Progenitor cell of endocrine pancreas (in vitro differentiated cells): ENCODE results near the gene SND1. TPM values are rescaled to one million over a fixed set of nuclear protein-coding genes. Genes with fewer than 3 reads are reported as not detected.

Source experiments
- DNase-seq: peaks from one replicate; pipeline ENCODE4 v3.0.0; 2021; ENCODE audit warnings: low spot score; ENCODE audit not compliant: unreplicated experiment
- H3K27ac Mint-ChIP-seq: 2 replicates; pipeline ENCODE4 v1.8.0; 2021; ENCODE audit warnings: mild to moderate bottlenecking, moderate library complexity, mixed read lengths
- H3K27me3 Mint-ChIP-seq: 2 replicates; pipeline ENCODE4 v1.8.0; 2021; ENCODE audit warnings: mixed read lengths
- H3K36me3 Mint-ChIP-seq: 2 replicates; pipeline ENCODE4 v1.8.0; 2022; ENCODE audit warnings: mixed read lengths; ENCODE audit not compliant: insufficient read depth
- H3K4me1 Mint-ChIP-seq: 2 replicates; pipeline ENCODE4 v1.8.0; 2021; ENCODE audit warnings: low read depth, mixed read lengths
- H3K4me3 Mint-ChIP-seq: 2 replicates; pipeline ENCODE4 v1.8.0; 2021; ENCODE audit warnings: low read depth, mild to moderate bottlenecking, moderate library complexity, mixed read lengths
- H3K9me3 Mint-ChIP-seq: 2 replicates; pipeline ENCODE4 v1.8.0; 2021; ENCODE audit warnings: low read depth, mixed read lengths
- CTCF ChIP-seq: fragments of 200-600 bp; sonication (generic); IDR thresholded peaks from one replicate; pipeline ENCODE4 v1.5.0; 2021; ENCODE audit warnings: antibody characterized with exemption, mild to moderate bottlenecking; ENCODE audit not compliant: unreplicated experiment
- total RNA-seq: library from RNA; stranded (reverse); gene quantifications from 2 replicates; pipeline ENCODE4 v1.2.1, GENCODE V29; 2021

SND1 gene
- total RNA-seq, 1 donor from 2014 or later, result 213 TPM

- Mint-ChIP-seq H3K27me3 (peaks cover 19% of the 10 kb centered on the region), H3K4me3 (no peak overlapping the region), H3K27ac (no peak overlapping the region), H3K4me1 (no peaks in the 10 kb centered on the region), H3K36me3 (peaks cover 9% of the 10 kb centered on the region), H3K9me3 (no peaks in the 10 kb centered on the region)
- DNase-seq, result no peak
- no peak for TF ChIP-seq CTCF
These were observed 445.3 kb downstream of the SND1 start for GRCh38 chr7:128097211-128097731.

- Mint-ChIP-seq H3K36me3 (peaks cover 8% of the 10 kb centered on the region), H3K27ac (no peak overlapping the region), H3K9me3 (no peaks in the 10 kb centered on the region), H3K27me3 (peaks cover 30% of the 10 kb centered on the region), H3K4me1 (no peaks in the 10 kb centered on the region), H3K4me3 (no peak overlapping the region)
- TF ChIP-seq CTCF, result no peak
- no peak for DNase-seq
These were observed 446.6 kb downstream of the SND1 start for GRCh38 chr7:128098629-128099028.

- TF ChIP-seq CTCF, result no peak
- Mint-ChIP-seq H3K27me3 (peaks cover 33% of the 10 kb centered on the region), H3K9me3 (no peaks in the 10 kb centered on the region), H3K27ac (peak overlapping the region; percentile 7), H3K4me1 (no peaks in the 10 kb centered on the region), H3K36me3 (peaks cover 8% of the 10 kb centered on the region), H3K4me3 (no peak overlapping the region)
- DNase-seq, result no peak
These were observed 447.2 kb downstream of the SND1 start for GRCh38 chr7:128099204-128099671.

- DNase-seq, result no peak
- H3K4me1 Mint-ChIP-seq, result peaks cover 3% of the 10 kb centered on the region
- H3K27ac Mint-ChIP-seq, result no peak overlapping the region
- no peak overlapping the region for H3K4me3 Mint-ChIP-seq
- no peaks in the 10 kb centered on the region for H3K9me3 Mint-ChIP-seq
- no peak for TF ChIP-seq CTCF
- peaks cover 9% of the 10 kb centered on the region for H3K36me3 Mint-ChIP-seq
- peaks cover 42% of the 10 kb centered on the region for H3K27me3 Mint-ChIP-seq
These were observed 448.4 kb downstream of the SND1 start for GRCh38 chr7:128100225-128100948.

GRCh38 chr7:128100949-128101713, 449.1 kb downstream of the SND1 start:
- Mint-ChIP-seq H3K4me1 (peaks cover 3% of the 10 kb centered on the region), H3K27me3 (peaks cover 50% of the 10 kb centered on the region), H3K36me3 (peaks cover 7% of the 10 kb centered on the region), H3K9me3 (no peaks in the 10 kb centered on the region), H3K27ac (no peak overlapping the region), H3K4me3 (no peak overlapping the region)
- DNase-seq, result no peak
- no peak for TF ChIP-seq CTCF
